HEK293 (cell line): ENCODE results near the gene GEN1.

Source experiments
- CTCF ChIA-PET: fragments of 350-600 bp; formaldehyde crosslinking; extraction: SDS; loops from one replicate; lab custom pipeline; 2021; ENCODE audit warnings: antibody characterized with exemption; lab: Yijun Ruan, JAX
- POLR2A ChIA-PET: fragments of 300-600 bp; formaldehyde crosslinking; extraction: SDS; loops from one replicate; lab custom pipeline; 2020; ENCODE audit warnings: antibody characterized with exemption, inconsistent platforms; lab: Yijun Ruan, JAX
- H3K27ac ChIP-seq: fragments of 200-500 bp; sonication (Bioruptor generic); 2 replicates; pipeline ENCODE4 v1.5.1; 2014; ENCODE audit warnings: low read depth, low read length, control low read depth, inconsistent platforms; ENCODE audit errors: extremely low read depth
- H3K36me3 ChIP-seq, 2 experiments: fragments of 200-500 bp in 1 of 2; sonication (Bioruptor generic) in 1 of 2; 1 replicate in 1 of 2; 2 replicates in 1 of 2; pipeline ENCODE4 v1.5.1; 2014 to 2017; ENCODE audit warnings: inconsistent platforms in 2 of 2, low read length in 2 of 2; ENCODE audit not compliant: control insufficient read depth in 2 of 2, insufficient read depth in 1 of 2
- H3K4me1 ChIP-seq: fragments of 200-500 bp; sonication (Bioruptor generic); 2 replicates; pipeline ENCODE4 v1.5.1; 2014; ENCODE audit warnings: mild to moderate bottlenecking, low read length, inconsistent platforms; ENCODE audit not compliant: control insufficient read depth, insufficient read depth
- H3K4me3 ChIP-seq: 2 replicates; pipeline ENCODE4 v1.5.1; 2011; ENCODE audit warnings: low read depth, mild to moderate bottlenecking, control low read depth, low read length, moderate library complexity
- H3K9me3 ChIP-seq: fragments of 200-500 bp; sonication (Bioruptor generic); 2 replicates; pipeline ENCODE4 v1.5.1; 2014; ENCODE audit warnings: low read depth, low read length, inconsistent platforms; ENCODE audit not compliant: control insufficient read depth, insufficient read depth
- PATZ1 ChIP-seq: fragments of 450-650 bp; formaldehyde crosslinking; IDR thresholded peaks from 2 replicates; pipeline ENCODE4 v1.5.1; 2016; ENCODE audit warnings: missing biosample characterization, missing genetic modification characterization
- YY1 ChIP-seq: fragments of 450-650 bp; formaldehyde crosslinking; IDR thresholded peaks from 2 replicates; pipeline ENCODE4 v1.5.1; 2018; ENCODE audit warnings: missing biosample characterization, missing genetic modification characterization
- ZBTB11 ChIP-seq: fragments of 450-650 bp; formaldehyde crosslinking; conservative IDR thresholded peaks from 2 replicates; pipeline ENCODE4 v1.5.1; 2016; ENCODE audit warnings: low read depth, missing biosample characterization, missing genetic modification characterization
- ZNF121 ChIP-seq: fragments of 450-650 bp; formaldehyde crosslinking; IDR thresholded peaks from 2 replicates; pipeline ENCODE4 v1.5.1; 2016; ENCODE audit warnings: missing biosample characterization, missing genetic modification characterization
- ZNF133 ChIP-seq: fragments of 450-650 bp; formaldehyde crosslinking; IDR thresholded peaks from 2 replicates; pipeline ENCODE4 v1.5.1; 2016; ENCODE audit warnings: missing biosample characterization, missing genetic modification characterization
- ZNF174 ChIP-seq: fragments of 450-650 bp; formaldehyde crosslinking; IDR thresholded peaks from 2 replicates; pipeline ENCODE4 v1.5.0; 2017; ENCODE audit warnings: missing biosample characterization, mild to moderate bottlenecking, missing genetic modification characterization
- ZNF175 ChIP-seq: fragments of 450-650 bp; formaldehyde crosslinking; IDR thresholded peaks from 2 replicates; pipeline ENCODE4 v1.5.1; 2016; ENCODE audit warnings: missing biosample characterization, missing genetic modification characterization
- ZNF18 ChIP-seq: fragments of 450-650 bp; formaldehyde crosslinking; IDR thresholded peaks from 2 replicates; pipeline ENCODE4 v1.5.1; 2016; ENCODE audit warnings: missing biosample characterization, missing genetic modification characterization
- ZNF211 ChIP-seq: fragments of 450-650 bp; formaldehyde crosslinking; IDR thresholded peaks from 2 replicates; pipeline ENCODE4 v1.5.1; 2016; ENCODE audit warnings: low read depth, missing biosample characterization, missing genetic modification characterization
- ZNF26 ChIP-seq: fragments of 450-650 bp; formaldehyde crosslinking; IDR thresholded peaks from 2 replicates; pipeline ENCODE4 v1.5.1; 2016; ENCODE audit warnings: missing biosample characterization, missing genetic modification characterization
- ZNF354C ChIP-seq: fragments of 450-650 bp; formaldehyde crosslinking; IDR thresholded peaks from 2 replicates; pipeline ENCODE4 v1.5.1; 2016; ENCODE audit warnings: missing biosample characterization, missing genetic modification characterization, low read depth, borderline replicate concordance
- ZNF362 ChIP-seq: fragments of 450-650 bp; formaldehyde crosslinking; IDR thresholded peaks from 2 replicates; pipeline ENCODE4 v1.5.1; 2016; ENCODE audit warnings: missing biosample characterization, missing genetic modification characterization
- ZNF530 ChIP-seq: fragments of 450-650 bp; formaldehyde crosslinking; IDR thresholded peaks from 2 replicates; pipeline ENCODE4 v1.5.1; 2016; ENCODE audit warnings: low read depth, missing biosample characterization, missing genetic modification characterization
- ZNF596 ChIP-seq: fragments of 450-650 bp; IDR thresholded peaks from 2 replicates; pipeline ENCODE4 v1.5.0; 2018; ENCODE audit warnings: missing biosample characterization, mild to moderate bottlenecking, missing genetic modification characterization, moderate library complexity
- ZNF626 ChIP-seq: fragments of 450-650 bp; sonication (Bioruptor Pico); formaldehyde crosslinking; IDR thresholded peaks from 2 replicates; pipeline ENCODE4 v1.5.1; 2018; ENCODE audit warnings: missing biosample characterization, missing genetic modification characterization, inconsistent platforms
- ZNF701 ChIP-seq: fragments of 450-650 bp; formaldehyde crosslinking; IDR thresholded peaks from 2 replicates; pipeline ENCODE4 v1.5.1; 2016; ENCODE audit warnings: missing biosample characterization, missing genetic modification characterization
- ZNF76 ChIP-seq: fragments of 450-650 bp; formaldehyde crosslinking; IDR thresholded peaks from 2 replicates; pipeline ENCODE4; 2016; ENCODE audit warnings: low read depth, missing biosample characterization, missing genetic modification characterization, borderline replicate concordance
- ZNF785 ChIP-seq: fragments of 450-650 bp; formaldehyde crosslinking; IDR thresholded peaks from 2 replicates; pipeline ENCODE4 v1.5.1; 2016; ENCODE audit warnings: missing biosample characterization, missing genetic modification characterization

Gene GEN1

GRCh38 chr2:17780546-17780945 lies 26.6 kb downstream of the GEN1 start:
- Histone ChIP-seq H3K9me3 (no peaks in the 10 kb centered on the region), H3K4me3 (no peak overlapping the region), H3K4me1 (no peaks in the 10 kb centered on the region), H3K27ac (no peak overlapping the region), H3K36me3 (peaks cover 52 to 64% of the 10 kb centered on the region in 2 experiments)
- TF ChIP-seq ZNF596 (tag by site-specific recombination) (no peak), ZNF785 (tag by site-specific recombination) (no peak), ZBTB11 (tag by site-specific recombination) (no peak), ZNF76 (no peak), ZNF530 (no peak), ZNF121 (tag by site-specific recombination) (no peak), ZNF175 (tag by site-specific recombination) (no peak), ZNF174 (no peak), ZNF26 (tag by site-specific recombination) (no peak), ZNF626 (tag by site-specific recombination) (no peak)
- CTCF ChIA-PET = no interaction called here
- POLR2A ChIA-PET = interaction anchor here (1.2 kb wide), 1 partner anchor 27 kb away, joined by 4 read pairs; the partner anchor contains the start of genes GEN1 and SMC6

GRCh38 chr2:17781482-17781881 lies 27.5 kb downstream of the GEN1 start:
- Histone ChIP-seq H3K27ac (no peak overlapping the region), H3K4me1 (no peaks in the 10 kb centered on the region), H3K9me3 (no peaks in the 10 kb centered on the region), H3K4me3 (no peak overlapping the region), H3K36me3 (peaks cover 44 to 57% of the 10 kb centered on the region in 2 experiments)
- ChIA-PET POLR2A (no interaction called here), CTCF (no interaction called here)
- TF ChIP-seq YY1 (no peak), ZNF133 (tag by site-specific recombination) (no peak), ZNF211 (no peak), ZNF18 (tag by site-specific recombination) (no peak)
- TF ChIP-seq, all 188 proteins: peak for 0

- TF ChIP-seq ZNF701 (tag by site-specific recombination) (no peak), ZNF362 (tag by site-specific recombination) (no peak), PATZ1 (no peak), ZNF354C (no peak)
- H3K4me3 ChIP-seq = no peak overlapping the region
- H3K4me1 ChIP-seq = no peaks in the 10 kb centered on the region
- POLR2A ChIA-PET = no interaction called here
- CTCF ChIA-PET = no interaction called here
- peaks cover 5 to 12% of the 10 kb centered on the region in 2 experiments; a peak in 2 of 3 replicates for H3K36me3 ChIP-seq
- no peak overlapping the region for H3K27ac ChIP-seq
- no peaks in the 10 kb centered on the region for H3K9me3 ChIP-seq
These were observed 32.8 kb downstream of the GEN1 start for GRCh38 chr2:17786727-17787126.
